OCI-LY1 (cell line): ENCODE measurements around the gene IRAK3.

ENCODE experiments used
- H2AFZ ChIP-seq: fragments of 200-600 bp; sonication (generic), shearing (Covaris generic); 2 replicates; pipeline ENCODE4 v1.6.0; 2014; ENCODE audit warnings: antibody characterized with exemption, mild to moderate bottlenecking, low read length
- H3F3A ChIP-seq: fragments of 200-600 bp; sonication (generic), shearing (Covaris generic); 2 replicates; pipeline ENCODE4 v1.6.0; 2014; ENCODE audit warnings: mild to moderate bottlenecking, antibody characterized with exemption, low read length, moderate library complexity; ENCODE audit not compliant: insufficient read depth
- H3K27ac ChIP-seq: fragments of 200-600 bp; sonication (generic); 2 replicates; pipeline ENCODE4 v1.5.1; 2014; ENCODE audit warnings: low read length, mixed run types, mild to moderate bottlenecking, low read depth; ENCODE audit not compliant: poor library complexity, severe bottlenecking
- H3K27me3 ChIP-seq: fragments of 200-600 bp; sonication (generic); 2 replicates; pipeline ENCODE4 v1.6.0; 2014; ENCODE audit warnings: antibody characterized with exemption, mild to moderate bottlenecking, low read length, moderate library complexity; ENCODE audit not compliant: insufficient read depth
- H3K36me3 ChIP-seq: fragments of 200-600 bp; sonication (generic); 2 replicates; pipeline ENCODE4 v1.6.1; 2014; ENCODE audit warnings: mild to moderate bottlenecking, antibody characterized with exemption, low read length, moderate library complexity, mixed read lengths; ENCODE audit not compliant: insufficient read depth
- H3K4me1 ChIP-seq: fragments of 200-600 bp; sonication (generic); 2 replicates; pipeline ENCODE4 v1.5.1; 2014; ENCODE audit warnings: mild to moderate bottlenecking, low read length, moderate library complexity; ENCODE audit not compliant: insufficient read depth, severe bottlenecking
- H3K4me2 ChIP-seq: fragments of 200-600 bp; sonication (generic), shearing (Covaris generic); 2 replicates; pipeline ENCODE4 v1.6.1; 2014; ENCODE audit warnings: low read length
- H3K4me3 ChIP-seq: fragments of 200-600 bp; sonication (generic); 2 replicates; pipeline ENCODE4 v1.5.1; 2014; ENCODE audit warnings: low read length, low read depth, mild to moderate bottlenecking, mixed read lengths; ENCODE audit not compliant: poor library complexity, severe bottlenecking
- H3K79me2 ChIP-seq: fragments of 200-600 bp; shearing (Covaris generic); 2 replicates; pipeline ENCODE4 v1.6.1; 2016; ENCODE audit warnings: mixed run types, low read length, mixed read lengths; ENCODE audit not compliant: insufficient read depth
- H3K9ac ChIP-seq: fragments of 200-600 bp; sonication (generic), shearing (Covaris generic); 2 replicates; pipeline ENCODE4 v1.6.1; 2014; ENCODE audit warnings: mild to moderate bottlenecking, low read length, mixed read lengths
- H3K9me2 ChIP-seq: fragments of 200-600 bp; sonication (generic), shearing (Covaris generic); 2 replicates; pipeline ENCODE4 v1.6.1; 2014; ENCODE audit warnings: low read depth, mild to moderate bottlenecking, low read length, mixed read lengths
- H3K9me3 ChIP-seq: fragments of 200-600 bp; shearing (Covaris generic); 2 replicates; pipeline ENCODE4 v1.6.1; 2014; ENCODE audit warnings: low read length, mixed read lengths
- H4K20me1 ChIP-seq: fragments of 200-600 bp; sonication (generic), shearing (Covaris generic); 2 replicates; pipeline ENCODE4 v1.6.0; 2016; ENCODE audit warnings: mild to moderate bottlenecking, low read length; ENCODE audit not compliant: insufficient read depth
- CTCF ChIP-seq: fragments of 200-600 bp; sonication (generic), shearing (Covaris generic); IDR thresholded peaks from 2 replicates; pipeline ENCODE4 v1.5.1; 2017; ENCODE audit warnings: mild to moderate bottlenecking, antibody characterized with exemption, low read length, moderate library complexity, mixed read lengths
- EZH2 ChIP-seq: fragments of 200-600 bp; sonication (generic), shearing (Covaris generic); IDR thresholded peaks from 2 replicates; pipeline ENCODE4 v1.8.0; 2017; ENCODE audit warnings: borderline replicate concordance, mixed run types, mild to moderate bottlenecking, antibody characterized with exemption, low read length, moderate library complexity, mixed read lengths

IRAK3 gene

DNA sequence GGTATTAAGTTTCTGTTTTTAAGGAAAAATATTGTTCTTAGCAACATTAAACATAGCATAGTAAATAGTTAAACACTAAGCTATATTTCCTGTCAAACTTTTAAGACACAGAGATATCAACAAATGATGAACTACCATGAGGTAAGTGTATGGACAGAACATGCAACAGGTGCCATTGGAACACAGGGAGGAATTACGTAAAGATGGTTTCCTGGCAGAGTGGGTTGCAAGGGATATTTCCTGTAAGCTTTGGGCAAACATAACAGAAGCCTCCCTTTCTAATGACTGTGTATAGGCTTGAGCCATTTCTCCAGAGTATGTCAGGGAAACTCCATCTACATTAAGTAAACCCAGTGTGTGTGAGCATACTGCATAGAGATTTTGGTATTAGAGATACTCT, 81.6 kb downstream of the IRAK3 start:
- no peaks in the 10 kb centered on the region for H4K20me1 ChIP-seq
- H3K79me2 ChIP-seq, result no peaks in the 10 kb centered on the region
- no peaks in the 10 kb centered on the region for H3K9me3 ChIP-seq
- H3K4me1 ChIP-seq, result peaks cover 11% of the 10 kb centered on the region
- no peaks in the 10 kb centered on the region for H3F3A ChIP-seq
- no peak overlapping the region for H3K9ac ChIP-seq
- H2AFZ ChIP-seq, result no peak overlapping the region
- H3K4me3 ChIP-seq, result no peak overlapping the region
- no peak for TF ChIP-seq CTCF
- no peak overlapping the region for H3K4me2 ChIP-seq
- H3K27ac ChIP-seq, result no peak overlapping the region
- H3K9me2 ChIP-seq, result no peaks in the 10 kb centered on the region
- H3K27me3 ChIP-seq, result no peaks in the 10 kb centered on the region
- no peaks in the 10 kb centered on the region for H3K36me3 ChIP-seq

GRCh38 chr12:66272650-66273049, 83.6 kb downstream of the IRAK3 start:
- Histone ChIP-seq H3K4me3 (no peak overlapping the region), H3K36me3 (no peaks in the 10 kb centered on the region), H3K79me2 (no peaks in the 10 kb centered on the region), H2AFZ (no peak overlapping the region), H3F3A (no peaks in the 10 kb centered on the region), H3K27ac (no peak overlapping the region), H3K27me3 (no peaks in the 10 kb centered on the region), H4K20me1 (no peaks in the 10 kb centered on the region), H3K4me1 (peaks cover 11% of the 10 kb centered on the region), H3K9me3 (no peaks in the 10 kb centered on the region), H3K4me2 (no peak overlapping the region), H3K9ac (no peak overlapping the region), H3K9me2 (no peaks in the 10 kb centered on the region)
- no peak for TF ChIP-seq CTCF
- TF ChIP-seq EZH2, result no peak

DNA sequence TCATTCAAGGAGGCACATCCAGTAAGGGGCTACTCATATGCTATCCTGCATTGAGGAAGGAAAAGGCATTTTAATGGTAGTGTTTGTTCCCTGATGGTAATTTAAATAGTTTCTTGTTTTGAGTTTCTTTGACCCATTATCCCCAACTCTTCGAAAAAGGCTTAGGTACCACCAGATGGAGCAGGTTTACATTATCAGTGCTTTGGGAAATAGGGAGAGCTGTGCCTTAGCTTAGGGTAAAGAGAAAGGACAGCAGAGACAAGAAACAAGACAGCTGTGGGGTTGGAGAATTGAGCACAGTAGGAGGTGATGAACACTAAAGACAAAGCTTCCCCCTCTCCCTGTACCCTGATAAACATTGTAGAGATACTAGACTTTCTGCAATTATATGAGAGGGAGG, 84.1 kb downstream of the IRAK3 start:
- Histone ChIP-seq H3K4me3 (no peak overlapping the region), H3K9ac (no peak overlapping the region), H3K79me2 (no peaks in the 10 kb centered on the region), H3K9me2 (no peaks in the 10 kb centered on the region), H3K27me3 (no peaks in the 10 kb centered on the region), H3K4me2 (no peak overlapping the region), H3K4me1 (peaks cover 10% of the 10 kb centered on the region), H4K20me1 (no peaks in the 10 kb centered on the region), H3F3A (no peaks in the 10 kb centered on the region), H3K36me3 (no peaks in the 10 kb centered on the region), H3K9me3 (no peaks in the 10 kb centered on the region), H2AFZ (no peak overlapping the region), H3K27ac (no peak overlapping the region)
- no peak for TF ChIP-seq CTCF
- no peak for TF ChIP-seq EZH2
